NCI-H774 (cell line): ENCODE measurements around the gene PARVA.
"Not testable (repeated sequence)": the region's sequence is repeated elsewhere in the genome, so short reads cannot be mapped to it uniquely, and the experiment has no call there.

Source experiments
- DNase-seq: peaks from one replicate; lab custom pipeline; 2025; lab: John Stamatoyannopoulos, UW

The PARVA gene

DNA sequence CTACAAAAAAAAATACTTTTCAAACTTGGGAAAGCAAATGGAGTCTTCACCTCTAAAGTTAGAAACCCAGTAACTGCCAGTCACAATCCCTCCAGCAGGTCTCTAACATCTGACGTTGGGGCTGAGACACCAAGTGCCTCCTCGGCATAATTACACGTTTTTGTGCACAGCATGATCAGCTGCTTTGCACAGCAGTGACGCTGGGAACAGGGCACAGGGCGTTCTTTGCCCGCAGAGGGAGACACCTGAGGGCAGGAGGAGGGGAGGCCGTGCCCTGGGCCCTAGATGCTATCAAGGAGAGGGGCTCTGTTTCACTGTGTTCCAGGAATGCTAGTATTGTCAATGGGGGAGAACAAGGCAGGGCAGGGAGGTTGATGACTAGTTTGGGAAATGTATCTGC is 120.1 kb downstream of the PARVA start:
- no peak for DNase-seq

DNA sequence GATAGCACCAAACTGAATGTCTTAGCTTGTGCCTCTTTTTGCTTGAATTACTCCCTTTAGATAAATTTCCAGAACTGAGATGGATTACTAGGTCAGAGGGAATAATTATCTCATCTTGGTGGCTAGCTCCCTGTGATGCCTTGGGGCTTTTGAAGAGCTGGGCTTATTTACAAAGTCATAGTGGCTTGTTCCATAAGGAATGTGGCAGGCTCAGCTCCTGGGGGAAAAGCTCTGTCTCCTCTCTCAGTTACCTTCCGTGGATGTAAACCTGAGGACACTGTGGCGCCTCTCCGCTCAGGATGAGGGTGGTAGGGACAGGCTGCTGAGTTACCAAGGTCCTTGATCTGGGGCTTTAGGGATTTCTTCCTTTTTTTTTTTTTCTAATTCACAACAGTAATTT is 121.7 kb downstream of the PARVA start:
- no peak for DNase-seq

DNA sequence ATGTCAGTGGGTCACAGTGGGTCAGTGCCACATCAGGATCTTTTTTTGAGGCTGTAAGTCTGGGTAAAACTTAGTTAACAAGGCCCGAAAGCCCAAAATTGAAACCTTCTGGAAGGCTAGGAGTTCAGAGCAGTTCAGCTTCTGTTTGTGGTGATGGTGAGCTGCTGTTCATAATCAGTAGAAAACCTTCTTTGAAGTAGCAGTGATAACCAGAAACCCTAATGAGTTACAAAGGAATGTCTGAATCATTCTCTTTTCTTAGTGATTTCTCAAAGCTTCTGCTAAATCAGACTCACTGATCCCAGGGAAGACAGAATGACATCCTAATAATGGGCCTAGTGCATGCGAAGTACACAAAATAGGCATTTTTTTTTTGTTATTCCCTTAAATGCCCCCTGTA is 124.7 kb downstream of the PARVA start:
- DNase-seq = no peak

DNA sequence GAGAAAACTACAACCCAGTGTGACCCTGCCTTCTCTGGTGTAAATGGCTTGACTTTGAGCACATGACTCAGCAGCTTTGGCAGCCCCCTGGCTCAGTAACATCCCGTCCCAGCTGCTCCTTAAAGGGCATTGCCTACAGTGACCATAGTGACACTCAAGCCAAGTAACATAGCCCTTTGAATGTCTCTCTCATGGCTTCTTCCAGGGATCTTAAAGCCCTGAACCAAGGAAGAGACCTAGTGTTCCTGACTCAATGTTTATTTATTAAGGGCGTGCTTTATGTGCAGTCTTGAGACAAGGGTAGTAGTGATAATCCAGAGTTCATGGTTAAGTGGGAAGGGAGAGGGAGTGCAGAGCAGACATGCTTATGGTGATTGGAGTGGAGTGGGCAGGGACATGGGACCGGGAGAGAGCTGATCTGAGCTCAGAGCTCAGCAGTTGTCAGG is 125.7 kb downstream of the PARVA start:
- no peak for DNase-seq

DNA sequence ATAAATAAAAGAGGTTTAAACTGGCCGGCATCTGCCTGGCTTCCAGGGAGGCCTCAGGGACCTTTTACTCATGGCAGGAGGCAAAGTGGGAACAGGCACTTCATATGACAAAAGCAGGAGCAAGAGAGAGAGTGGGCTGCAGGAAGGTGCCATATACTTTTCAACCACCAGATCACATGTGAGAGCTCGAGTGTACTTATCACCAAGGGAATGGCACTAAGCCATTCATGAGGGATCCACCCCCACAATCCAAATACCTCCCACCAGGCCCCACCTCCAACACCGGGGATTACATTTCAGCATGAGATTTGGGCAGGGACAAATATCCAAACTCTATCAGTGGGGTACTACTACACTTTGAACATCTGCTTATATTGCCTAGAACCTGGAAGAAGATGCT is 126.5 kb downstream of the PARVA start:
- DNase-seq = no peak

DNA sequence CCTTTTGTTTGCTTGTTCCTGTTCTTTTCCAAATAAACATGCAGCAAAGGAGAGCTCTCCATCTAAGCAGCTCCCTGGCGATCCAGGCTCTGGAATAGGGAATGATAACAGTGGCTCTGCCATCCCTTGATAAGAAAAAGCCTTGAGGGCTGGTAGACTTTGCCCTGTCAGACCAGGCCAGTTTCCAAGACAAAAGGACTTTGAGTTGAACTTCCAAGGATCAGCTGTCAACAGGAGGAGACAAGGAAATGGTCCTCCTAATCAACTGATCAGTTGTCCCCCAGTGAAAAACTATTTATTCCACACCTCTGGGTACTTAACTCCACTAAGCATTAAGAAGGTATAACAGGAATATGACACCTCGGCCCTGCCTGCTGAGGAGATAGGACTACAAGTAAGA is 127.8 kb downstream of the PARVA start:
- no peak for DNase-seq

DNA sequence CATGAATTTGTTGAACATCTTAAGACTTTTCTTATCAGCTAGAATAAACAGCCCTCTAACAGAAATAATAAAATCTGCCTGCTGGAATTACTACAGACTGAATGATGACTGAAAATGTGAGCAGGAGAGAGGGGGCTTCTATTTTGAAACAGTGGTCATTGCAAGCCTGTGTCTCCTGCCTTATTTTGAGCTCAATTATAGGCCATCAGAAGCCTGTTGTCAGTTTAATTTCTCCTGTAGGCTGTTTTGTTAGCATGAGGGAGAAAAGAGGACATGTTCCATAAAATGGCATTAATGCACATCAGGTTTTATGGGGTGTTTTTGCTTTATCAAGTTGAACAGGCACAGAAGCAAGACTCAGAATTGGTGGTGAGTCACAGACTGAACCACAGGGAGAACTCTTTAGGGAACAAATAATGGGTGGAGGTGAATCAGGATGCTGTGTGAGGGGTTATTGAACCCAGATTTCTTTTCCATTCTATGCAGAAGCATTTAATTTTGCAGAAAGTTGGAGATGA is 129.1 kb downstream of the PARVA start:
- no peak for DNase-seq

DNA sequence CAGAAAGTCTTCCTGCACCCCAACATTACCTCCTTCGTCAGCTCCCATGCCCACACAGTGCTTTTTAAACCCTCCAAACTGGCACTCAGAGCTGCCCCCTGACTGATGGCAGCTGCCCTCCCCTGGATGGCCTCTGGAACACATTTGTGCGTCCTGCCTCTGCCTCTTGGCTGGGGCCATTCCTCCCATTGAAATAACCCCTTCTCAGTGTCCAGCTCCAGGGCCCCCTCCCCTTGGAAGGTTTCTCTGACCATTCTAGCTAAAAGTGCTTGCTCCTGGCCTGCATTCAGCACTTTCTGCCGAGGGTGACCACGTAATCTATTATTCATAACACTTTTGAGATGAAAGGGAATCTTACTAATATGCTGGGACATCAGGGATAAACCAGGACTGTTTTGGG is 130.0 kb downstream of the PARVA start:
- DNase-seq = no peak

DNA sequence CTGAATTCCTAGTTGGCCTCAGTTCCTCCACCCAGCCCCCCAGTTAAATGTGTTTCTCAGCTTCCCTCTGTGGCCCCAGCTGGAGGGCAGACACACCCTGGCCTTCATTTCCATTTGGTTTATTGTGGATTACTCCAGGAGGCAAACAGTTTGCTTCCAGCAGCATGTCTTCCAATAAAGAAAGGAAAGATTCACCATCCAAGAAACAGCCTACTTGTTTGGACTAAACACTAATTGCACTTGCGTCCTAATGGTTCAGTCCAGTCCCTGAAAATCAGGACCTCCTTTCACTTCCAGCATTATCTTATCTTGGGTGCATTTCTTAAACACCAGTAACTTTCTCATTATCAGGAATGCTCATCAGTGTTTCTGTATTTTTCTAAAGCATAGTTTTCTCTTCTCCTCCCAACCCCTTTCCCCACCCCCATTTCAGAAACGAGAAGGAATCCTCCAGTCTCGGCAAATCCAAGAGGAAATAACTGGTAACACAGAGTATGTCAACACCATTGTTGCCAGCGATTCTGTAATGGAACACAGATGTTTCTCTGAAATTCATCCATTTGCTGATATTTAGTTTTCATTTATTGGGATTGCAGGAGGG is 130.9 kb downstream of the PARVA start:
- DNase-seq = no peak

DNA sequence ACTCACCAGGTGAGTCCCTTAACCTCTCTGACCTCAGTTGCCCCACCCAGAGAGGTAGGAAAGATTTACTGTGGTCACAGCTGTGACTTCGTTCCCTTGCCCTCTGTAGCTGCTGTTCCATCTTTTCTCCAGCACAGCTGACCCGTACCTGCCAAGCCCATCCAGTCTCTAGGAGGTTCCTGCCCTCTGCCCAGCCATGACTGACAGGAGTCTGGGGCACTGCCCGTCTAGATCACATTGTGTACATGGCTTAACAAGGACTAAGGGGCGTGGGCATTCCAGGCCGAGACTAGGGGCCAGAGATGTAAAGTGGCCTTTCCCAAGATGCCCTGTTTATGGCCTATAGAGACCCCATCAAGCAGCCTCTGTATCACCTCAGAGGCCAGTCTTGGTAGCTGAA is 132.0 kb downstream of the PARVA start:
- DNase-seq = no peak

DNA sequence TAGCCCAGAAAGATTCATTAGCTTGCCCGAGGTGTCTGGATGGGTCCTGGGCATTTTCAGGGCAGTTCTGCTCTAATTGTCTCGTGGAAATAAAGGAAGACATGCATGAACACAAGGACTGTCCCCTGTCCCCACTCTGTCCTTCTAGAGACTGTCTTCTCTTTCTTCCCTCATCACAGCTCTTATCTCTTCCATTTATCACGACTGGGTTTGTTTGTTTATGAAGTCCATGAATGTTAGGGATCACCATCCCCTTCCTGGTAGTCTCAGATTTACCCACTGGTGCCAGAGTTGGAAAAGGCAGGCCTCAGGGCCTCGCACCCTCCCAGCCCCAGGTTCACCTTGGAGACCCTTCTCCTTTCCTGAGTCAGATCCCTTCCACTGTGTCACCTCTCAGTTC is 134.8 kb downstream of the PARVA start:
- DNase-seq = no peak

DNA sequence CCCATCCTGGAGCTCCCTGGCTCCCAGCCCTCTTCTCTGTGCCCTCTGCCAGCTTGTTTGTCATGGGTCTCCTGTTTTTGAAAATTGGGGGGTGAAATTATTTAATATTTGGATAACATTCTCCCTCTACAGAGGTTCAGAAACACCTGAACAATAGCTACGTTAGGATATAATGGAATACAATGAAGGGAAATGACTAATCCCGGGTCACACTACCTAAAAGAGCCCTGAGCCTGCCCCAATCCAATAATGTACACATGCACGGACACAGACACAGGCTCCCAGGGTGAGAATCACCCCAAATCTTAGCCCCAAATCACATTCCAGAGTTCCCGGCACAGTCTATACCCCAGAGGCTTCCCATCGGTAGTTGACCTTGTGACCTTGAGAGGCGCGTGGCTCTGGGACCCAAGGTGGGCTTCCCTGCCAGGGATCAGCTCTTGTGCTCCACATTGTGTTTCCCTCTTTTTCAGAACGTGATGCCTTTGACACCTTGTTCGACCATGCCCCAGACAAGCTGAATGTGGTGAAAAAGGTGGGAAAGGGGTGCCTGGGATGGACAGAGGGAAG is 135.5 kb downstream of the PARVA start:
- no peak for DNase-seq

DNA sequence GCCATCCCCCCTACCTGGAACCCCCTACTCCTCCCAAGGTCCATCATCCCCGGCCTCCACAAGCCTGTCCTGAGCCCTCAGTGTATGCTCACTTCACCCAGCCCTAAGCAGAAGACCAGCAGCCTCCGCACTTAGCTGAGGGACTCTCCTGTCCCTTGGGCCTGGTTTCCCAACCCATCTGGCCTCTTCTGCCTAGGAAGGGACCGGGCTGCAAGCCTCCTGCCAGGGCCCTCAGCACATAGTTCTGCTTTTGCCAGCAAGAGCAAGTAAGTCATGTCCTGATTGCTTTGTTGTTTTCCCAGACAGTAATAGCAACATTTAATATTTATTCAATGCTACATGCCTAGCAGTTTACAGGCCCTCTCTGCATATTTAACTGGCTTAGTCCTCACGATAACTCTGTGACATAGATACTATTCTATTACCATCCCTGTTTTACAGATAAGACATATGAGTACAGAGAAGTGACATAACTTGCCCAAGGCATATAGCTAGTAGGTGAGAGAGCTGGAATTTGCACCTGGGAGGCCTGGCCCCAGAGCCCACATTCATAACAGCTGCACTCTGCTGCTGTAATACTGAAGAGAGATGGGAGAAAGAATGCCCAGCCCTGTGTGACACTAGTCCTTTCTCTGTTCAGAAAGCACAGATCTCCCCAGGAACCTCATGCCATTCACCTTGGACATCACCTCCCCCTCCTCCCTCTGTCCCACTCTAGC is 139.2 kb downstream of the PARVA start:
- DNase-seq = no peak

DNA sequence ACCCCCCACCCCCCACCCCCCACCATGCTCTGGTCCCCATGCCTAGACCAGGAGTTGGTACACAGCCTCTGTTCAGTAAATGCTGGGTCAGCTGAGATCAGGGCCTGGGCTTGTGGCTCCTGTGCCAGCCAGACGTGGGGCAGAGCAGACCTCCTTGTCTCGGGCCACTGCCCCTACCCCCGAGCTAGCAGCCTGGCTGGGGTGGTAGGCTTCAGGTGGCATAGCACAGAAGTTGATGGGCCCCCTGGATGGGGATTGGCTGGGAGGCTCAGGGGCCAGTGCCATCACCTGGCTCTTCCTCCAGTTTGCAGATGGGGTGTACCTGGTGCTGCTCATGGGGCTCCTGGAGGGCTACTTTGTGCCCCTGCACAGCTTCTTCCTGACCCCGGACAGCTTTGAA is 139.9 kb downstream of the PARVA start:
- no peak for DNase-seq

DNA sequence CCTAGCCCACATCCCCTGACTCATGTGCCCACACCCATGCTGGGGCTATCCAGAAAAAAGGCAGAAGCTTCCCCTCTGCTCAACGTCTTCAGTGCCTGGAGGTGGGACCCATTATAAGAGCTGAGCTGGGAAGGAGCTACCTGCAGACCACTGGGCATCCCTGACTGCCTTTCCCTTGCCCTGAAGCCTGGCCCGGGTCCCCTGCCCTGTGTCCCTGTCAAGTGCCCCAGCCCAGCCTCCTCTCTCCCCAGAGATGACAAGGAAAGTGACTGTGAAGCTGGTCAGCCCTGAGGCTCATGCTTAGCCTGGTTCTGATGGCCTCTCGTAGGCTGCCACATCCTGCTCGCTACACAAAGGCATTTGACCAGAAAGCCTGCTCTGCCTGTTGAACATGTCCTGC is 140.4 kb downstream of the PARVA start:
- no peak for DNase-seq

DNA sequence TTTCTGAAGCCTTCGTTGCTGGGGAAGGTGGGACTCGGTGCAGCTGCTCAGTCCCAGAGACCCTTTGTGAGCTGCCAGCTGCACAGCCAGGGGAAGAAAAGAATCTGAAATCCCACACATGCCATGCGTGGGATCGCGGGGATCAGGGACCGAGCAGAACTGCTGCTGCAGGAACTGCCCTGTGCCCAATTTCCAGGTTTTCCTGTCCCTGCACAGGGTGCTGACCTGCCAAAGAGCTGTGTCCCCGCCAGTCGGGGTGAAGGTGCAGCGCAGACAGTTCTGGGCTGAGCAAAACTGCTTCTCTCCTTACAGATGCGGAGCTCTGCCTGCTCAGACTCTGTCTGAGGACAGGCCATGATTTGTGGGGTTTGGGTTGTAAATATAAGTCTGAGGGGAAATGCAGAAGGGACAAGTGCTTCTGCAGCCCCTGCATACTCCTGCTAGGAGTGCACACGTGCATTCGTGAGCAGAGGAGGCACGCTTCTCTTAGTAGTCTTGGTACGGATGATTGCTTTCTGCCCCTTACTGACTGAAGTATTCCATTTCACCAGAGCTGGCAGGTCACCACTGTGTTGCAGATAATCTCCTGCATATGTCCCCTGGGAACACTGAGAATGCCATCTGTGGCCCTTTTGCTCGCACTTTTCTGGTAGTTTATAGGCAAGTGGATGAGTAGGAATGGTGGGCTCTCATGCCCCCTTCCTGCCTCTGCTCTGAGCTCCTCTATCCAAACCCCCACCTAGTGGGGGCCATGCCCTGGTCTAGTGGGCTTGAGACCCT is 141.4 kb downstream of the PARVA start:
- no peak for DNase-seq

DNA sequence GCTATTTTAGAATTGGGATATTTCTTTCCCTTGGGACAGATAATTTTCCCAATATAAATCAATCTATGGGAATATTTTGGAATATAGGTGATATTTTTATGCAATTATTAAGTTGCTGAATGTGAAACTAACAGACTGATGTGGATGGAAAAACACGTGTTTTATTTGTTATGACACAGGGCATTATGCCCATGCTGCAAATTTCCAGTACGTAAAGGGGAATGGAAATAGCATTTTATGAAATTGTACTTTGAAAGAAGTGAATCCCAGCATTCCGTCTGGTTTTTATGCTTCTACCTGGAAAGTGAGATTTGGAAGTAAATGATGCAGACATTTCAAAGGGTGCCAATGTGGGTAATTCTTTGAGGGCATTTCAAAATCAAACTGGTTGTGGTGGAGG is 142.7 kb downstream of the PARVA start:
- DNase-seq = no peak

DNA sequence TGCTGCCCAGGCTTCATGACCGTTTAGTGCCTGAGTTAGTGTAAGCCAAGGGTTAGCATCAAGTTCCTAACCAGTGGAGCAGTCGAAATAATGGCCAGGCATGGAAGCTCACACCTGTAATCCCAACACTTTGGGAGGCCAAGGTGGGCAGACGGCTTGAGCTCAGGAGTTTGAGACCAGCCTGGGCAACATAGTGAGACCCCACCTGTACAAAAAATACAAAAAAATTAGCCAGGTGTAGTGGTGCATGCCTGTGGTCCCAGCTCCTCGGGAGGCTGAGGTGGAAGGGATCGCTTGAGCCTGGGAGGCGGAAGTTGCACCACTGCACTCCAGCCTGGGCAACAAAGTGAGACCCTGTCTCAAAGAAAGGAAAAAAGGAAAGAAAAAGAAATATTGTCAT is 143.2 kb downstream of the PARVA start:
- not testable (repeated sequence) for DNase-seq

DNA sequence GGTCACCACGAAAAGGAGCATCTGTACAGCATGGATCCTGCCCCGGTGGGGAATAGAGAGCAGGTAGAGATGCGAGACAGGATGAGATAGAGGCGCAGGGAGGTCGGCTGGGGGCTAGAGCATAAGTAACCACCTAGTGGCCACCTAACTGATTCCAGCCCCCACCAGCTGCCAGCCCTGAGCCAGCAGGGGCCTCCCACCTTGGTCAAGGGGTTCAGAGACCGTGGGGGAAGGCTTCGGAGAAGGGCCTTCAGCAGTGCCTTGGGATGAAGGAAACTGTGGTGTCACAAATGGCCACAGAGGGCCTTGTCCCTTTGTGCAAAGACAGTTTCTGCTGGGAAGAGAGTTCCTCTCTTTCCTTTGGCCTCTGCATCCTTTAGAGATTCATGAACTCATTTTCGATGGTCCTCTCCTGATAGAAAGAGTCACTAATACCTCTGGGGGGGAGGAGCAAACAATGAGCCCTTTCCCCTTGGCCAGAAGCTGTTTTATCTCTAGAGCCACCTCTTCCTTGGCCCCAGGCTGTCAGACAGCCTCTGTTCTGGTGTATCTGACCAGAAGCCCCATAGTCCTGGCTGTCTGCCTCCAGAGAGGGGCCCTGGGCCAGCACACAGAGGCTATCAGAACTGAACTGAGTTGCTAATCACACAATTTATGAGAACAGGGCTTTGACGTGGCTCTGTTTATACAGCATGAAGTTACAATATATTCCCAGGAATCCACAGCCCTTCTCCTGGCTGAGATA is 146.0 kb downstream of the PARVA start:
- no peak for DNase-seq

DNA sequence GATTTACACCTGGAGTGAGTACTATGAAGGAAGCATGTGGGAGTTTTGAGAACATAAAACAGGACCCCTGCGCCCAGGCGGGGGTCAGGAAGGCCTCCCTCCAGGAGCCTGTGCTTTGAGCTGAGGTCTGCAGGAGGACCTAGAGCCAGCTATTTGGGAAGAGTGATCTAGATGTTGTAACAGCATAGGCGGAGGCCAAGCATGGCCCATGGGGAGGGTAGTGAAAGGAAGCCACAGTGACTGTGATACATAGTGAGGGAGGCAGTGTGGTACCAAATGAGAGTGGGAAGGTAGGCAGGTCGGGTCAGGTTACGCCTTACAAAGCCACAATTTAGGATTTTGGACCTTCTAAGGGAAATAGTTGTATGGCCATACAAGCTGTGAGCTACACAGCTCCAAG is 147.5 kb downstream of the PARVA start:
- DNase-seq = no peak

DNA sequence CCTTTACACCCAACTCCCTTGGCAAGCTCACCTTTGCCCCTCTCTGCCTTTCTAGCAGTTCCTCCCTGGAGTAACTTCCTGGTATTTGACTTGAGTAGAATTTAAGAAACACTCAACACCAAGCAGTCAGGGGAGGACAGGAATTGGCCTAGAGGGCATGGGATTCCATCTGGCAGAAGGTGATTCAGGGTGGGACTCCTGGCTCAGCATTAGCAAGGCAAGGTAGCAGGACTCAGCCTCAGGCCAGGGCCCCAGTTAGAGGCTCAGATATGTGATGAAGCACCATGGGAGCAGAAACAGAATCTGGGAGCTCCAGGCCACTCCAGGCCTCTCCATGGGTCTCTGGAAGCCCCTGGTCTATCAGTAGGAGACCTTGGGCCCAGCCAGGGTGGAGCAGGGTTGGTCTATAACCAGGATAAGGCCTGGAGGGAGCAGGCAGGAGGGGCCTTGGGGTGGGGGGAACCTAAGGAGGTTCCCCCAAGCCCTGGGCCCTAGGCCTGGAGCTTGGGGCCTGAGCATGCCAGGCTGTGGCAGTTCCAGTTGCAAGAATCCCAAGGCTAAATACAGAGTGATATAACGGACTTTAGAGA is 148.2 kb downstream of the PARVA start:
- no peak for DNase-seq

DNA sequence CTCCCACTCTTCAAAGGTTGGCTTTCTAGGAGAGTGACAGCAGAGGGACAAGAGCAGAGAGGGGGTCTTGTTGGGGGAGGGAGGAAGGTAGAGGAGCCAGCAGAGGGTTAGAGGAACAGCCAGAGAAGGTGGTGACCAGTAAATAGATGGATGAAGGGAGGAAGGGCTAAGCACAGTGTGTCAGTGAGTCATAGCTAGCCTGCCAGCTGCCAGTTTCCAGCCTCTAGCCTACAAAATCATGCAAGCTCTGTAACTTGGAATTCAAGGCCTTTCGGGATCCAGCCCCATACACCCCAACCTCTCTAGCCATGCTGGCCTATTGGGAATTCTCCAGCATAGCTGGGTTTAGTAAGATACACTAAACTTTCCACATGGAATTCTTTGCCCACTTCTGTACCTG is 149.4 kb downstream of the PARVA start:
- no peak for DNase-seq
